Activated CD4-positive, alpha-beta T cell treated with anti-CD3 and anti-CD28 coated beads for 48 hours (primary cell): Measurements from ENCODE around the gene TNS4.
"Not testable (repeated sequence)": the region's sequence is repeated elsewhere in the genome, so short reads cannot be mapped to it uniquely, and the experiment has no call there.

Experiments used
- DNase-seq: peaks from one replicate; pipeline ENCODE4 v3.0.0-alpha.2; 2020

The TNS4 gene, protein sequence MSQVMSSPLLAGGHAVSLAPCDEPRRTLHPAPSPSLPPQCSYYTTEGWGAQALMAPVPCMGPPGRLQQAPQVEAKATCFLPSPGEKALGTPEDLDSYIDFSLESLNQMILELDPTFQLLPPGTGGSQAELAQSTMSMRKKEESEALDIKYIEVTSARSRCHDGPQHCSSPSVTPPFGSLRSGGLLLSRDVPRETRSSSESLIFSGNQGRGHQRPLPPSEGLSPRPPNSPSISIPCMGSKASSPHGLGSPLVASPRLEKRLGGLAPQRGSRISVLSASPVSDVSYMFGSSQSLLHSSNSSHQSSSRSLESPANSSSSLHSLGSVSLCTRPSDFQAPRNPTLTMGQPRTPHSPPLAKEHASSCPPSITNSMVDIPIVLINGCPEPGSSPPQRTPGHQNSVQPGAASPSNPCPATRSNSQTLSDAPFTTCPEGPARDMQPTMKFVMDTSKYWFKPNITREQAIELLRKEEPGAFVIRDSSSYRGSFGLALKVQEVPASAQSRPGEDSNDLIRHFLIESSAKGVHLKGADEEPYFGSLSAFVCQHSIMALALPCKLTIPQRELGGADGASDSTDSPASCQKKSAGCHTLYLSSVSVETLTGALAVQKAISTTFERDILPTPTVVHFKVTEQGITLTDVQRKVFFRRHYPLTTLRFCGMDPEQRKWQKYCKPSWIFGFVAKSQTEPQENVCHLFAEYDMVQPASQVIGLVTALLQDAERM

DNA sequence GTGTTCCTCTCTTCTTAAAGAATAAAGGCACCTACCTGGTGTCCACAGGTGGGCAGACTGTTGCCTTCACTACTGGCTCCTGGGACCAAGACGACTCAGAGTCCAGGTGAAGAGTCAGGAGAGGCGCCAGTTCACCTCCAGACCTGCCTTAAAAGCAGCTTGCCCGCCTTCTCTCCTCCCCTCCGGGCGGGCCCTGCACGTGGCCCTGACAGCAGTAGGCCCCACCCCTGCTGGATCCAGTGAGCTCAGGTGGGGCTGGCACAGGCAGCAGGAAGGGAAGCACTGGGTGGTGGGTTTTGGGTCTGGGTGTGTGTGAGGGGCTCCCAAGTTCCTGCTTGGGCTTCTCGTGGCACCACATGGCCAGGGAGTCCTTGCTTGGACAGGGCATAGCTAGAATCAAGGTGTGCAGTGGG lies at the start of gene TNS4:
TSS of gene TNS4 (minus strand) at position 125 of the 413 bp plus-strand sequence. CDS start 5,198 bp downstream, outside the sequence.
- no peak for DNase-seq

DNA sequence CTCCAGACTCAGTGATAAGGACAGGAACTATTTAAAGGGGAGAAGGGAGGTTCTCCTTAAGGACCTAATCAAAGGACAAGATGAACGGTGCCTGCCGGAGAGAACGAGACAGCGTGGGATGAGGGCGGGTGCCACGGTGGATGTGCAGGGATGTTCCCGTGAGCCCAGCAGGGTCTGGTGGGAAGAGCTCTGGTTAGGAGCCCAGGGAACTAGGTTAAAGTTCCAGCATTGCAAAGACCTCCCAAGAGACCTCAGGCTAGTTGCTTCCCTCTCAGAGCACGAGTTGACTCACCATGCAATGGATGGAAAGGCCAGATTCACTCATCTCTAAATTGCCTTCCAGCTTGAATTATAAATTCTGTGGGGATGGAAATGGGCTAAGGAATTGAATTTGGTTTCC lies 49.2 kb upstream of the TNS4 start:
- peak; percentile 3 for DNase-seq

DNA sequence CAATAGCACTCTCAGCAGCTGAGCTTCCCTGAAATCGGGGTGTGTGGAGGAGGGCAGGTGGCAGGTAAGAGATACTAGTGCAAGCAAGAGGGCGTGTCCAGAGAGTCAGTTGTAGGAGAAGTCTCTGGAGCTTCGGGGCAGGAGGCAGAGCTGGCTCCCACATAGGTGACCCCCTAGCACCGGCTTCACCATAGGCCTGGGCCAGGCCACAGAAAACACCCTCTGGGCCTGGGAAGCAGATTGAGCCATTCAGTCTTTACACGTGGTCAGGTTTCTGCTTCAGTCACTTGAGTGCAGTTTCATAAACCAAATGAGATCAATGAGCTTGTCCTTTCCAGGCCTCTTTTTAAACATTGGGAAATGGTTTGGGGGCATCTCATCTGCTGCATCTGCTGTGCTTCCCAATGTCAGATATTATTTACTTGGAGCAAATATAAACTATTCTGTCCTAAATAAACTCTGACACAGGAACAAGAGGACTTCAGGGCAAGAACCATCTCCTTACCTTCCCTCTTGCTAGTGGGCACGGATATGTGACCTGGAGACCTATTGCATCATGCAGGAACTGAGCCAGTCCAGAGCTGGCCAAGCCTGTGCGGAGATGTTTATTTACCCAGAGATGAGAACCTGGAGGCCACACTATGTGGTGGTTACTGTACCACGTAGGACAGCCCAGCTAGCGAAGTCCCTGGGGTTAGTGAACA lies 47.7 kb upstream of the TNS4 start:
- peak; percentile 22 for DNase-seq

DNA sequence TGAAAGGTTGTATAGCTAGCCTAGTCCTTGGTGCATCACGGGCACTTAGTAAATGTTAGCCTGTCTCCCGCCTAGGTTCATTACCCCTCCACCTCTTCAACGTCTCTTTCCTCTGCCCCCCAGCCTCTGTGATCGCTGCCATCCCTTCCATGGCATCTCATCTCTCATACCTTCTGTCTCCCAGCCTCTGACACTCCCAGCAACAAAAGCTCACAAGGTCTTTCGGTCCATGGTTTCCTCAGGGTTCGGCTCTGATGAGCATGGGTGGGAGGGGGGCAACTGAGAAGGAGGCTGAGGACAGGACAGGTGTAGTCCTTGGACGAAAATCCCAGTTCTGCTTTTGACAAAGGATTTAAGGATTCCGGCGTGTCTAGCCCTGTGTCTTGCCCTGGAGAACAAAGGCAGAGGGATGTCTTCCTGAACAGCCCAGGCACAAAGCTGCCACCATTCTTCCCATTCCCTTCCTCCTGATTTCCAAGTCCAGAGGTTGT lies 47.1 kb upstream of the TNS4 start:
- peak; percentile 2 for DNase-seq

DNA sequence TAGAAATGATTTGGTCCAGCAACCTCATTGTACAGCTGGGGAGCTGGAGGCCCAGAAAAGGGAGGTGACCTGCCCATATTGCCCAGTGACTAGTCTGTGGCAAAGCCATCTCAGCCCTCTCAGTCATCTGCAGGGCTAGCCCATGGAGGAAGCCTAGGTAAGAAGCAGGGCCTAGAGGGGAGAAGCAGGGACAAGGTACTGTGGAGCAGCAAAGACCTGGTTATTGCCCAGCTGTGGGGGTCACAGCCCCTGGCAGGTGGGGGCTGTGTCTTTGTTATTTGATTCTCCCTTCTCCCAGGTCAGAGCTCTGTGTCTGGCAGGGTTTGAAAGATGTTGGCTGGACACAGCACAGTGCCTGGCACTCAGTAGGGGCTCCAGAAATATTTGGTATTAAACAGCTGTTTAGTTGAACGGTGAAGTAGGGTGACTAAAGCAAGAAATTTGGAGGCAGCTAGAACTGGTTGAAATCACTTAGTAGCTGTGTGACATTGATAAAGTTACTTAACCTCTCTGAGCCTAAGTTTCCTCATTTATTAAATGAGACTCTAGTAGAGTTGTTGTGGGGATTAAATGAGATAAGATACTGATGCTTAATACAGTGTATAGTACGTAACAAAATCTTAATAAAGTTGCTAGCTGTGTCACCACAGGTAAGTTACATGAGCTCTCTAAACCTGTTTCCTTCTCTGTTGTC lies 46.5 kb upstream of the TNS4 start:
- no peak for DNase-seq

DNA sequence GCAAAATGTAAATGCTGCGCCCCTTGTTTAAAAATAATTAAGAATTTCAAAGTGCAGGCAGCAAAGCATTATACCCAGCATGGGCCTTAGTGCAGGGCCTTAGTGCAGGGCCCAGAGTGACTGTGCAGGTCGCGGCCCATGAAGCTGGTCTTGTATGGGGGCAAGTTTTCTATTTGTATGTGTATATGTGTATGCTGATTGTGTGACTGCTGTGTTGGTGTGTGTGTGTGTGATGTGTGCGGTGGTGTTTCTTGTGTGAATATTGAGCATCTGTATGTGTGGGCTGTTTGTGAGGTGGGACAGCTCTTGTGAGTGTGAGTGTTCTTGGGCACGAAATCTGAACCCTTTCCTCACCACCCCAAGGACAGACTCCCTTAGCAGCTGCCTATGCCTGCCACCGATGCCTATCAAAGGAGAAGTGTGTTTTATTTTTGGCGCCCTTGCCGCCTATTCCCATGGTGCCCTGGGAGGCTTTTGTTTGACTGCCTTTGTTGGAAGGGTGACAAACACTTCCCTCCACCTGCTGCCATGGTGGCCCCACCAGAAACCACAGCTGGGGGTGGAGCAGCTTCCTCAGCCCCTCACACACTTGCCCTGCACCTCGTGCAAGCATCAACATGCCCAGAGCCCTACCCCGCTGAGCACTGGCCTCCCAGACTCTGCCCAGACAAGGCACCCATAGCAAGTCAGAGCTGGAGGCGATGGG lies 45.8 kb upstream of the TNS4 start:
- peak; percentile 67 for DNase-seq

DNA sequence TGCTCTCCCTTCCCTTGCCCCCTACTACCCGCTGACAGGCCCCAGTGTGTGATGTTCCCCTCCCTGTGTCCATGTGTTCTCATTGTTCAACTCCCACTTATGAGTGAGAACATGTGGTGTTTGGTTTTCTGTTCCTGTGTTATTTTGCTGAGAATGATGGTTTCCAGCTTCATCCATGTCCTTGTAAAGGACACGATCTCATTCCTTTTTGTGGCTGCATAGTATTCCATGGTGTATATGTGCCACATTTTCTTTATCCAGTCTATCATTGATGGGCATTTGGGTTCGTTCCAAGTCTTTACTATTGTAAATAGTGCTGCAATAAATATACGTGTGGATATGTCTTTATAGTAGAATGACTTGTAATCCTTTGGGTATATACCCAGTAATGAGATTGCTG lies 45.1 kb upstream of the TNS4 start:
- not testable (repeated sequence) for DNase-seq

DNA sequence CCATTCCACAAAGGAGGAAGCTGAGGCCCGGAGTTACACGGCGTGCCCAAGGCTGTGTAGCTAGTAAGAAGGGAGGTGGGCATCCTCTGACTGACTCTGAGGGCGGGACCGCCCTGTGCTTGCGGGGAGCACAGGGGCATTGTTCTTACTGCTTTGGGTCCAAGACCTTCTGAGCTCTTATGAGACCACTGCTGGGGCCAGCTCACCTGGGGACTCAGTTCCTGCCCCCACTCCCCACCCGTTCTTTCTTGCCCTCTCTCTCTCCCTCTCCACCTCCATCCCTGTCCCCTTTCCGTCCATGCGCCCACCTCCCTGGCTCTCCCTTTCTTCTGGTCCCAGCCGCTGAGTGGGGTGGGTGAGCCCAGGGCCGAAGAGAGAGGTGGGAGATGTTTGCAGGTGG lies 44.2 kb upstream of the TNS4 start:
- peak; percentile 1 for DNase-seq

DNA sequence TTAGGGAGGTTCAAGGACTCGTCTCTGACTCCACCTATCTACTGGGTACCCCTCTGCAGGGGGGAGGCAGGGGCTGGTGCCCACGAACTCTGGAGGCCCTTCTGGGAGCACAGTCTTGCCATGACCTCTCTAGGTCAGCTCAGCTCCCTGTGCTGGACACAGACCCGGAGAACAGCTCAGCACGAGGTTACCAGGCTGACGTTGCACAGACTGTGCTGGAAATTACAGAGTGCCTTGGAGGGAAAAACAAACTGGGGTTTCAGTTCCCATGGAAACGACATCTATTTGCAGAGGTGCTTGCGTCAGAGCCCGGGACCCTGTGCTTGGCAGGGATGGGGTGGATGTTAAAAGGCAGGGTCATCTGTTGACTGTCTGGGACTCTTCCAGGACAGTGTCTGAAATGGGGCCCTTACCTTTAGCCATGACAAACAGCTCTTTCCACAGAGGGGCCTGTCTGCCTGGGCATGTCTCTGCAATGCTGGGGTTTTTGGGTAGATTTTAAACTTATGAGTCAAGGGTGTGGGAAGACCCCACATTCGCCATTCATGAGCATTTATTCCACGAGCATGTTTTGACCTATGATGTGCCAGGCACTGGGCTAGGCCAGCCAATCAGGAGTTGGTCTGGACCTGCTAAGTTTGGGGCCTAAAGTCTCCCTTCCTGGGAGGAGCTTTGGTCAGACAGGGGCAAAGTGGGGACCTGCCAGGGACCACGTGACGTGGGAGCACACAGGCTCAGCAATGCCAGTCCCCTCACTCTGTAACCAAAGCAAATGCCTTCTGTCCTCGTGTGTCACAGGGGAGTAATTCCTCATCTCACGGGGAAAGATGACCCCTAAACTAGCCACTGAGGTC lies 41.4 kb upstream of the TNS4 start:
- DNase-seq: peak; percentile 69

DNA sequence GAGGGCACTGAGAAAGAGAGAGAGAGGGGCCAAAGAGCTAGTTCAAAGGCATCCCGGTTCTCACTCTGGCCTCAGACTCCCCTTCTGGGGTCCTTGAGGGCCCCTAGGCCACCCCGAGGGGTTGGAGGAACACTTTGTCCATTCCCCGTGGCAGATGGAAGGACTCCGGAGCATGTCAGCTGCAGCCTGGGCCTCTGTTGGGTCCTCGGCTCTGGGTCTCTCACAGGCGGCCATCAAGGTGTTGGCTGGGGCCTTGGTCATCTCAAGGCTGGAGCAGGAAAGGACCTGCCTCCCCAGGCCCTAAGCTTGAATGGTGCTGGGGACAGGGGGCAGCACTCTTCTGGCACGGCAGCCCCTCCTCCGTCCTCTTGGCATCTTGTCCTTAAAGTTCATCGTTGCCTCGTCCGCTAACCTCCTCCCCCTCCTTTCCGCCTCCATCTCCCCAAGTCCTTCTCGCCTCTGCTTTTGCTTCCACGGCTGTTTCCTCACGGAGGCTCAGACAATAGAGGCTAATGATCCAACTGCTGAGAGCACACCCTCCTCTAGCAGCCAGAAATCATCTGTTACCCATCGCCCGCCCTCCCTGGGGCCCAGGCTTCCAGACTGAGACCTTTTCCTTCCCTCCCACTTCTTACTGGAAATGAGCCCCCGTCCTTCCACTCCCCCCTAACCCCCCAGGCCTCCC lies 40.6 kb upstream of the TNS4 start:
- peak; percentile 54 for DNase-seq

DNA sequence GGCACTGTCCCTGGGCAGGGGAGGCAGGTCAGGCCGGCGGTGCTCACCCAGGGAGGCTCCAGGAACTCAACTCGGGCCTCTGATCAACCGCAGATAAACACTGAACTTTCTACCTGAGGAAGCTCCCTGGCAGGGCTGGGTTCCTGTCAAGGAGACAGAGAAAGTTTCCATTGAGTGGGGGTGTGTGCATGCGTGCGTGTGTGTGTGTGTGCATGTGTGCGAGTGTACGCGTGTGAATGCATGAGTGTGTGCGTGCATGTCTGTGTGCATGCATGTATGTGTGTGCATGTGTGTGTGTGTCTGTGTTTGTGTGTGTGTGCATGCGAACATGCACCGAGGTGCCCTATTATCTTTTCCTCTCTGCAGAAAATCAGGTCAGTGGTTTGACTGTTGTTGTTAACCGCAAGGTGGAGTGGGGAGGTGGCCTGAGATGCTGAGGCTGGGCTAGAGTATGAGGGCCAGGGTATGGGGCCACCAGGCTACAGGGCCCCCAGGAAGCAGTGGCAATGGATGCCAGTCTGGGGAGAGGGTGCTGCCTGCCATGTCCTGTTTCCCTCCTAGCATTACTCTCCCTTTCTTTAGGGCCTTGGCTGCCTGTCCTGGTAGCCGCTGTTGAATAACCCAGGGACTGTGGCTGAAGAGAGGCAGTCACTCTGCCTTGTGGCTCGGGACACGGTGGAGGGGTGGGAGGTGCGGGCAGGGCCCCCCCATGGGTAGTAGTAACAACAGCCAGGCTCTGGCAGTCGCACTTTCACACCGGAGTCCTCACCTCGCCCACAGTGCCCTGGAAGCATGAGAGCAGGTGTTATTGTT lies 39.8 kb upstream of the TNS4 start:
- DNase-seq: peak; percentile 83

DNA sequence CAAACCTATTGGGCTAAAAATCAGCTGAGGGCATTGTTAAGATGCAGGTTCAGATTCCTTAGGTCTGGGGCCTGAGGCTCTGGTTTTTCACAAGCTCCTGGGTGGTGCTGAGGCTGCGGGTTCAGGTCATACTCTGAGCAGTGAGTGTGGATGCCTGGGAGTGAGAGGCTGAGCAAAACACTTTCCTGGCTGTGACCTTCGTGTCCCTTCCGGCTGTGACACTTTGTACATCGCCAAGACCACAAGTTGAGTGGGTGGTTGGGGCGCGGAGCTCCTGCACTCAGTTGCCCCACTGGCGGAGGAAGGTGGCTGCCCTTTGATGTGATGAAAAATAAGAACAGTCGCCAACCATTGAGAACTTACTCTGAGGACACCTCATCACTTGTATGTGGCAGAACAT lies 39.0 kb upstream of the TNS4 start:
- peak; percentile 86 for DNase-seq

DNA sequence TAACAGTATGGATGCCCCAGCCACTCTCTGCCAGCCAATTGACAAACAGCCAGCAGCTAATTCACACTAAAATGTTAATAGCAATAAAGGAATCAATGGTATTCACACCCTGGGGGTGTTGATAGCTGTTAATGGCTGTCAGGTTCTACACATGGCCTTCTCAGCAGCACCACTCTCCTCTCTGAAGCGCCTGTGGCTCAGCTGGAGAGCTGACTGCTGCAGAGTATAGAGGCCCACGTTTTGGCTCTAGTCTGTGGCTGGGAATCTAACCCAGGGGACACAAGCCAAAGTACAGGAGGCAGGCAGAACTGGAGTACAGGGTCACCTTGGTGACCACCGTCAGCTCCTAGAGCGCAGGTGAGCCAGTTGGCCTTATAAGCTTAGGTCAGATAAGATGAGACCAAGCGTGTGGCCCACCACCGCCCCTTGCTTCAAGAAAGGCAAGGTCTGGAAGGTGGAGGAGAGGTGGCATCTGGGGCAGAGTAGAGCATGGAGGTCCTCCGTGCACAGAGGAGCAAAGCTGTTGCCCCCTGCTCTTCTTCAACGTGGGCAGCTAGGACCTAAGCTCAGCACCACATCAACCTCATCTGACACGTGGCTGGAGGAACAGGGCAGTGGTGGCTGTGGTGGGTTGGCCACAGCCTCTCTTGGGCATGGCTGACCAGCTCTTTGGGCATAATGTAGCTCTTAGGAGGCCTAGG lies 38.4 kb upstream of the TNS4 start:
- DNase-seq: no peak

DNA sequence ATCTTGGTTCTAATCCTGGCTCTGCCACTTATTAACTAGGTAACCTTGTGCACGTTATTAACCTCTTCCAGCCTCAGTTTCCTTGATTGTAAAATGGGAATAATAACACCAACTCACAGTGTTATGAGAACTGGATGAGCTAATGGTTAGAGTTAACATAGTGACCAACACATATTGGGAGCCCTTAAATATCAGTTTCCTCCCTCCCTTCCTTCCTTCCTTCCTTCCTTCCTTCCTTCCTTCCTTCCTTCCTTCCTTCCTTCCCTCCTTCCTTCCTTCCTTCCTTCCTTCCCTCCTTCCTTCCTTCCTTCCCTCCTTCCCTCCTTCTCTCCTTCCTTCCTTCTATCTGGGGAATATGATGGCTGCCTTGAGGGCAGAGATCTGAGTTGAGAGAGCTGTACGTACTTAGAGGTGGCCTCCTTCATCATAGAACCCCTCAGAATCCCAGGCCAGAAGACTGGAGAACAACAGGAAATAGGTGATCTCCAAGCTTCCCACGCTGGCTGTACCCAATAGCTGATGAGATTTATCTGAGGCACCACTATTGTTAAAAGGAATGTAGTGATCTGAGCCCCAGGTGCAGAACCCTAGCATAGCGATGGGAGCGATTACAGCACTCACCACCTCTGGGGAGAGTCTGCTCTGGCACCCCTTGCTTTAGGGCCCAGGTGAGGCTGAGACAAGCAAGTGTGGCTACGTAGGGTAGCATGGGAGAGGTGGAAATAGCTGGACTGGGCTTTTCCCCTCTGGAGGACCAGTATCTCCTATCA lies 37.7 kb upstream of the TNS4 start:
- no peak for DNase-seq

DNA sequence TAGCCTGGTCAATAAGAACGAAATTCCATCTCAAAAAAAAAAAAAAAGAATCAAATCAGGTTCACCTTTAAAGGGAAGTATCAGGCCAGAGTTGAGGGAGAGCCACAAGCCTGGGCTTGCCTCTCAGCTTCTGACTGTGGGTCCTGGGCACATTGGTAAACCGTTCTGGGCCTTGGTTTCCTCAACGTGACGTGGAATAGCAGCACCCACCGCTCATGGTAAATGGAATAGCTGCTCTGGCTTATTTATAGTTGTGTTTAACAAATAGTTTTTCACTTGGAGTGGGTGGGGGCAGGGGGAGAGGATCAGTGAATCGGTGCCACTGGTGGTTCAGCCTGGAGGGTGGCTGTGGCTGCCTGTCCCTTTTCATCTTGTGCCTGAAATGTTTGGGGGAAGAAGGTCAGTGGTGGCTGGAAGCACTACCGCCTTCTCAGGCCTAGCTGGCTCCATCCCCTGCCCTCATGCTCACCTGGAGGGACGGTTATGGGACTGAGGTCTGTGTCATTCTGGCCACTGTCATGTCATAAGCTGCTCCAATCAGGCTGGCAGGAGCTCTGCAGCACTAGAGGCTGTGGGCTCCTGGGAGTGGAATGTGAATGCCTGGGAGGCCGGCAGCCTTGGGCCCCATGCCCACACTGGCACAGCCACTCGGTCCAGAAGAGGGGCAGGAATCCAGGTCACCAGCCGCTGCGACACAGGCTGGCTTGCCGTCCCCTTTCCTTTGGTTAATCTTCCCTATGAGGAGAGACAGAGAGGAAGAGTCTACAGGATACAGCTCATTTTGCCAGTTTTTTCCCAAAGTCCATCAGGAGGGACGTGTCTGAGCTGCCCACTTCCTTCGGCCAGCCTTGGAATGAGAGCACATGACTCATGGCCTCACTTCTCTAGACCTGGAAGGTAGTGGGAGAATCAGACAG lies 36.9 kb upstream of the TNS4 start:
- no peak for DNase-seq

DNA sequence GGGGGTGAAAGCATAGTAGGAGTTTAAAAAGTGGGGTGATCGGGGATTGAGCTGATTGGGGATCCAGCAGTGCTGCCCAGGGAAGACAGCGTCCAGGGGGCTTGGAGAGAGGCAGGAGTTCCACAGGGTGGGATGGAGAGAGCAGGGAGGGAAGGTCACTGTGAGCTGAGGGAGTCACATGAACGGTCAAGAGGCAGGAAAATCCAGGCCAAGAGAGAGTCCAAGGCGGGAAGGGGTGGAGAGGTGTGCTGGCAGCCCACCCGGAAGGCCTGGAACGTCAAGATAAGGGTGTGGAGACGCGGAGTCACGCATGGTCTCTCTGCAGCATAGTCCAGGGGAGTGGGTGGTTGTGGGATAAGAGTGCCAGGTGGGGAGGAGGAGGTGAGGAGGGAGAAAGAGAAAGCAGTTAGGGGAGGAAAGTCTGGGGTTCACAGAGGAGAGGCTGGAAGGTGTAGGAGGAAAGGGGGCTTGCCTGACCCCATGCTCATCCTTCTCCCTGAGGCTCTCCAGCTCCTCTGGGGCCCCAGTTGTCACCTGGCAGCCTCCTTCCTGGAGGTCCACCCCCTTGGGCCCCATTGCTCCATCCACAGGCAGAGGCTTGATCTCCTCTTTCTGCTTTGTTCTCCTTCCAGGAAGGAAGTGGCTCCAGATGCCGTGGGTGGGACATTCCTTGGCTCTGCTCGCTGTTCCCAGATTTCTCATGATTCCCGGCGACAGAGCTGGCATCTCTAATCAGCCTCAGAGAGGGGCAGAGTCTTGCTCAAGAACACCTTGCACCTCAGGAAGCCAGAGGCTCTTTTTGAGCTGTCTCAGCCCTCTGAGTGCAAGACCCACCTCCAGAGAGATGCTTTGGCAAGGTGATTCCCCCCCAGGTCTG lies 35.1 kb upstream of the TNS4 start:
- no peak for DNase-seq
